SK-N-SH (cell line): Measurements from ENCODE around the gene ATPAF2.

Source experiments
- CTCF ChIP-seq: fragments of 200-600 bp; sonication (generic); IDR thresholded peaks from 2 replicates; pipeline ENCODE4 v1.6.1; 2017; ENCODE audit warnings: antibody characterized with exemption, mild to moderate bottlenecking, moderate library complexity
- ELF1 ChIP-seq: IDR thresholded peaks from 2 replicates; pipeline ENCODE4 v1.4.0; 2012
- EP300 ChIP-seq, 2 experiments: IDR thresholded peaks; 2 replicates each; pipeline versions ENCODE4 v1.4.0 to v1.6.1; 2012; ENCODE audit warnings: borderline replicate concordance in 1 of 2, low read depth in 1 of 2, low read length in 1 of 2
- GATA2 ChIP-seq: sonication (generic); formaldehyde crosslinking; IDR thresholded peaks from 2 replicates; pipeline ENCODE4 v1.5.0; 2020; ENCODE audit warnings: mild to moderate bottlenecking, missing genetic modification reagents
- MAX ChIP-seq: IDR thresholded peaks from 2 replicates; pipeline ENCODE4 v1.4.0; 2012; ENCODE audit warnings: low read depth
- NRF1 ChIP-seq: IDR thresholded peaks from 2 replicates; pipeline ENCODE4 v1.6.1; 2012; ENCODE audit warnings: low read depth, mild to moderate bottlenecking, low read length
- POLR2AphosphoS5 ChIP-seq: IDR thresholded peaks from 2 replicates; pipeline ENCODE4 v1.6.1; 2012; ENCODE audit warnings: low read depth, low read length
- RAD21 ChIP-seq: IDR thresholded peaks from 2 replicates; pipeline ENCODE4 v1.6.1; 2012; ENCODE audit warnings: mild to moderate bottlenecking, low read length
- SIN3A ChIP-seq: IDR thresholded peaks from 2 replicates; pipeline ENCODE4 v1.6.1; 2012; ENCODE audit warnings: low read depth, mild to moderate bottlenecking, low read length, moderate library complexity, borderline replicate concordance
- SMC3 ChIP-seq: IDR thresholded peaks from 2 replicates; pipeline ENCODE4 v1.6.1; 2012; ENCODE audit warnings: low read depth, low read length, improper control_type of control experiment
- TAF1 ChIP-seq: IDR thresholded peaks from 2 replicates; pipeline ENCODE4 v1.6.1; 2012; ENCODE audit warnings: low read depth, mild to moderate bottlenecking, low read length, moderate library complexity, borderline replicate concordance
- TEAD4 ChIP-seq: IDR thresholded peaks from 2 replicates; pipeline ENCODE4 v1.4.0; 2012; ENCODE audit warnings: mild to moderate bottlenecking, borderline replicate concordance; ENCODE audit not compliant: insufficient read depth
- USF2 ChIP-seq: fragments of 150-350 bp; IDR thresholded peaks from 2 replicates; pipeline ENCODE4 v1.6.1; 2017; ENCODE audit warnings: antibody characterized with exemption, low read length, low read depth, borderline replicate concordance
- YY1 ChIP-seq: IDR thresholded peaks from 2 replicates; pipeline ENCODE4 v1.4.0; 2012; ENCODE audit warnings: low read depth, mild to moderate bottlenecking

GRCh38 chr17:18059283-18059682 is 20.3 kb upstream of the ATPAF2 start:
- no peak for TF ChIP-seq CTCF
- no peak for TF ChIP-seq POLR2AphosphoS5
- TF ChIP-seq EP300 (IDR thresholded peaks at IDR 0.05; ENCODE audit: borderline replicate concordance in 1 of 2, low read depth in 1 of 2, low read length in 1 of 2) = no peak
- TF ChIP-seq YY1 = no peak
- no peak for TF ChIP-seq SMC3
- TF ChIP-seq TEAD4 = no peak
- no peak for TF ChIP-seq RAD21
- TF ChIP-seq USF2 = no peak
- no peak for TF ChIP-seq SIN3A
- no peak for TF ChIP-seq TAF1
- TF ChIP-seq MAX = no peak
- no peak for TF ChIP-seq NRF1
- no peak for TF ChIP-seq ELF1
- no peak for TF ChIP-seq GATA2
